Lung (tissue), 12 donors: ENCODE results near the gene SFSWAP. TPM values are rescaled to one million over a fixed set of nuclear protein-coding genes. Genes with fewer than 3 reads are reported as not detected.

Experiments used
- ATAC-seq: fragments of 200-7000 bp; cut with Tn5 transposase; one replicate; pipeline ENCODE4 v1.9.1; 2020; ENCODE audit warnings: moderate number of reproducible peaks; ENCODE audit not compliant: insufficient read depth, low FRiP score
- DNase-seq, 3 donors: peaks; one replicate each; pipeline ENCODE4 v3.0.0-alpha.2; 2013 to 2017
- H3K27ac ChIP-seq, 2 donors: one replicate each; pipeline ENCODE4 v1.5.1; 2013; ENCODE audit warnings: mild to moderate bottlenecking in 2 of 2, moderate library complexity in 2 of 2, control low read depth in 1 of 2, inconsistent platforms in 1 of 2, low read depth in 1 of 2, low read length in 1 of 2
- H3K27me3 ChIP-seq, 3 donors: one replicate each; pipeline ENCODE4 v1.5.1; 2013; ENCODE audit warnings: low read length in 2 of 3; ENCODE audit not compliant: control insufficient read depth in 3 of 3, insufficient read depth in 3 of 3
- H3K36me3 ChIP-seq, 4 donors: one replicate each; pipeline ENCODE4 v1.5.1; 2013; ENCODE audit warnings: low read length in 4 of 4, mild to moderate bottlenecking in 1 of 4, moderate library complexity in 1 of 4; ENCODE audit not compliant: control insufficient read depth in 4 of 4, insufficient read depth in 4 of 4
- H3K4me1 ChIP-seq, 5 donors: one replicate each; pipeline ENCODE4 v1.5.1; 2013; ENCODE audit warnings: low read length in 5 of 5, mild to moderate bottlenecking in 2 of 5, moderate library complexity in 1 of 5; ENCODE audit not compliant: control insufficient read depth in 5 of 5, insufficient read depth in 5 of 5
- H3K4me3 ChIP-seq: one replicate; pipeline ENCODE4 v1.5.1; 2013; ENCODE audit warnings: mild to moderate bottlenecking, control low read depth, moderate library complexity
- H3K9ac ChIP-seq, 2 donors: one replicate each; pipeline ENCODE4 v1.5.1; 2013; ENCODE audit warnings: low read length in 2 of 2, control low read depth in 1 of 2; ENCODE audit not compliant: insufficient read depth in 1 of 2
- H3K9me3 ChIP-seq, 4 donors: one replicate each; pipeline ENCODE4 v1.5.1; 2013; ENCODE audit warnings: low read length in 3 of 4, mild to moderate bottlenecking in 1 of 4, moderate library complexity in 1 of 4; ENCODE audit not compliant: control insufficient read depth in 4 of 4, insufficient read depth in 3 of 4
- WGBS, 2 donors: extraction: QIAGEN DNeasy Blood & Tissue Kit; methylation state at CpG; one replicate each; pipeline ENCODE4 v1.1.7; 2013; 5-methylcytosine and 5-hydroxymethylcytosine counted together
- polyA plus RNA-seq, 2 donors: library from polyadenylated mRNA; stranded (reverse); fragments of 200-250 nt; gene quantifications; one replicate each; pipeline ENCODE4 v1.2.1, GENCODE V29; 2013
- total RNA-seq, 2 donors: library from RNA; depleted of rRNA in 1 of 2; stranded (reverse); fragments of >200 nt in 1 of 2; gene quantifications; one replicate each; pipeline ENCODE4 v1.2.1, GENCODE V29; 2014 to 2021
- TF ChIP-seq, protein P1 (sequence below): IDR thresholded peaks from 2 replicates; pipeline ENCODE4 v1.5.1; 2012; ENCODE audit warnings: mild to moderate bottlenecking; ENCODE audit errors: control extremely low read depth, extremely low read depth
- donor health status: control.
- donor health status: control.
- donor health status: Bipolar disorder and iron deficiency.
- donor health status: healthy.
- donor health status: DM: yes; HTN: yes; CAD: no.

Gene SFSWAP
- total and polyA plus RNA-seq, 4 donors: 23.3 to 49.9 (median 40.0) TPM

DNA sequence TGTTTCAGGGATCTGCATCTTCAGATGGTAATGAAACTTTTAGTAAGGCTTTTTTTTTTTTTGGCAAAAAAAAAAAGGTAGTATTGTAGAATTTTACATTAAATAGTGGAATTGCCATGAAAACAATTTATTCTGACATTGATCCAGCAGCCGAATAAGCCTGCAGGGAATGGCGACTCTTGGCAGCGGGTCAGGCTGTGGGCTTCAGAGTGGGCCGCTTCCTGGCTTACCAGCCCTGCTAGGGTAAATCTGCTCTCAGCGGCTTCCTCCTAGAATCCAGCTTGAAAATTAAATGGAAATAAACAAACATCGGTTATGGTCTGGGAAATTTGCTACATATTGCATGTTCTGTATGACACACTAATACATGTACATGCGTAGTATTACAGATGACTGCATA, 34.8 kb downstream of the SFSWAP start:
- Histone ChIP-seq H3K36me3 (peaks cover 5 to 60% (median 48%) of the 10 kb centered on the region in 4 donors), H3K9me3 (no peaks in the 10 kb centered on the region), H3K4me1 (no peaks in the 10 kb centered on the region), H3K27me3 (no peaks in the 10 kb centered on the region), H3K9ac (no peak overlapping the region), H3K4me3 (no peak overlapping the region), H3K27ac (no peak overlapping the region)
- TF ChIP-seq, protein P1, sequence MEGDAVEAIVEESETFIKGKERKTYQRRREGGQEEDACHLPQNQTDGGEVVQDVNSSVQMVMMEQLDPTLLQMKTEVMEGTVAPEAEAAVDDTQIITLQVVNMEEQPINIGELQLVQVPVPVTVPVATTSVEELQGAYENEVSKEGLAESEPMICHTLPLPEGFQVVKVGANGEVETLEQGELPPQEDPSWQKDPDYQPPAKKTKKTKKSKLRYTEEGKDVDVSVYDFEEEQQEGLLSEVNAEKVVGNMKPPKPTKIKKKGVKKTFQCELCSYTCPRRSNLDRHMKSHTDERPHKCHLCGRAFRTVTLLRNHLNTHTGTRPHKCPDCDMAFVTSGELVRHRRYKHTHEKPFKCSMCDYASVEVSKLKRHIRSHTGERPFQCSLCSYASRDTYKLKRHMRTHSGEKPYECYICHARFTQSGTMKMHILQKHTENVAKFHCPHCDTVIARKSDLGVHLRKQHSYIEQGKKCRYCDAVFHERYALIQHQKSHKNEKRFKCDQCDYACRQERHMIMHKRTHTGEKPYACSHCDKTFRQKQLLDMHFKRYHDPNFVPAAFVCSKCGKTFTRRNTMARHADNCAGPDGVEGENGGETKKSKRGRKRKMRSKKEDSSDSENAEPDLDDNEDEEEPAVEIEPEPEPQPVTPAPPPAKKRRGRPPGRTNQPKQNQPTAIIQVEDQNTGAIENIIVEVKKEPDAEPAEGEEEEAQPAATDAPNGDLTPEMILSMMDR: no peak
- ATAC-seq (no peak), DNase-seq (no peak)
- 97 to 98% methylated on average over 7 of the region's 7 CpGs for WGBS, 2 donors

DNA sequence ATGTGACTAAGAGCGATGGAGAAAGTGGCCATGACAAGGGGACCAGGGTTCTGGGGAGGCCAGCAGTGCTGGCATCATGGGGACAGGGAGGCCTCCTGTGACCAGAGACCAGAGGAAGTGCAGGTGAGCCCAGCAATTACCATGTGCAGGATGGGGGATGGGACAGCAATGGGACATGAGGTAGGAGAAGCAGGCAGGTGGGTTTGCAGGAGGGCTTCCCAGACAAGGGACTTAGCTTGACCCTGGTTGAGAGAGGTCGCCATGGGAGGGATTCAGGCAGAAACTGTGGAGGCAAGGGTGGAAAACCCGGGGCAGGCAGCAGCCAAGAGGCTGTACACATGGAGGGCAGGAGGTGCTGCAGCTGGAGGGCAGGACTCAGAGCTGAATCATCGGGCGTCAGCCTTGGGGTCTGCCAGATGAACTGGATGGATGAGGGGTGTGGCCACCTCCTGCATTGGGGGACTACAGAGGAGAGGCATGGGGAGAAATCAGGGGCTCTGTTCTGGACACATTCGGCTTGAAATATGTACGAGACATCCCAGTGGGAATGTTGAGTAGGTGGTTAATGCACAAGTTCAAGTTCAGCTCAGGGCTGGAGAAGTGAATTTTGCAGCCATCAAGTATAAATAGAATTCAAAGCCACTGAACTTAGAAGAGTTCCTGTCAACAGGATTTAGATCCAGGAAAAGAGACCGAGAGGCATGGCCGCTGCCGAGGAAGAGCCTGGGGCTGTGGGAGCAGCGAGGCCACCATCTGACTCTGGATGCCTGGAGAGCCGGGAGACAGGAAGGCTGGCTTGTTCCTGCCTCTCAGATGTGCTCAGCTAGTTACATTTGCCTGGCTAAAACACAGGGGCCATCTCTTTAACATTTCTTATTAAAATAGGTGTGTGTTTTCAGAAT, 36.6 kb downstream of the SFSWAP start:
- TF ChIP-seq, protein P1: no peak
- Histone ChIP-seq H3K4me3 (no peak overlapping the region), H3K27me3 (no peaks in the 10 kb centered on the region), H3K4me1 (no peaks in the 10 kb centered on the region), H3K27ac (no peak overlapping the region), H3K36me3 (peaks cover 4 to 48% (median 41%) of the 10 kb centered on the region in 4 donors), H3K9ac (no peak overlapping the region), H3K9me3 (peaks cover 0 to 1% (median 0%) of the 10 kb centered on the region in 4 donors)
- ATAC-seq (no peak), DNase-seq (no peak)
- WGBS, 2 donors: 92 to 94% methylated on average over 12 of the region's 12 CpGs

DNA sequence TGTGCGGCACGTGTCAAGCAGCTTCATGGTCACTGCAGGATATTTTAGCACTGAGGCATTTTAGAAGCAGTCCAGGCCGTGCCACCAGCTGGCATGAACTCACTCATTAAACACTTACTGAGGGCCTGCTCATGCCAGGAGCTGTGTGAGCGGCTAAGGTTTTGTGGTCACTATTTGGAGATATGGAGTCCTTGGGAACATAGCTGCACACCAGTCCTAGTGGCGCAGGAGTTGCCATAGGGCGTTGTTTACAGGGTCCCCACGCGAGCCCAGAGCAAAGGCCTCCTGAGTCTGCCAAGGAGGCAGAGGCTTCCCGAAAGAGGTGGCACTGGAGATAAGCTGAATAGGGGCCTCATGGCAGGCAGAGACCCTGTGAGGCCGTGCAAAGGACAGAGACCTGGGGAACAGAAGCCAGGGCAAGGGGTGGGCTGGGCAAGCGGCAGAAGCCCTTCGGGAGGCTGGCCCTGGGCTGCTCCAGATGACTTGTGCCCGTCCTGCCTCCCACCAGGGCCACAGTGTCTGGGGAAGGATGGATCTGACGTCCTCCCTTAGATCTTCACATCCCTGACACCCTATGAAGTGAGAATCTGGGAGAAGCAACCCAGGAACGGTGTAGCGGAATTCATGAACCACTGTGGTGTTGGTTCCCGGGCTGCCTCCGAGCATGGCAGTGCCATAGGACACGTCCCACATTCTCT, 38.9 kb downstream of the SFSWAP start:
- Histone ChIP-seq H3K9me3 (peaks cover 0 to 2% (median 0%) of the 10 kb centered on the region in 4 donors), H3K36me3 (peaks cover 6 to 46% (median 39%) of the 10 kb centered on the region in 4 donors)
- WGBS, 2 donors: 97% methylated on average over 19 of the region's 19 CpGs

More for the DNA sequence above, 38.9 kb downstream of the SFSWAP start:
- no peak for DNase-seq
- no peak for ATAC-seq
- TF ChIP-seq, protein P1: no peak
- Histone ChIP-seq H3K27me3 (no peaks in the 10 kb centered on the region), H3K4me1 (no peaks in the 10 kb centered on the region), H3K4me3 (no peak overlapping the region), H3K27ac (no peak overlapping the region), H3K9ac (no peak overlapping the region)
